Stimulated activated CD4-positive, alpha-beta T cell treated with anti-CD3 and anti-CD28 coated beads, Interleukin-15, amount 100 ng/mL, for 48 hours (primary cell): ENCODE results near the gene PI4KA.
"Not testable (repeated sequence)": the region's sequence is repeated elsewhere in the genome, so short reads cannot be mapped to it uniquely, and the experiment has no call there.

Experiments used
- DNase-seq, 2 donors: peaks; one replicate each; pipeline ENCODE4 v3.0.0-alpha.2; 2020; ENCODE audit warnings: low read depth in 2 of 2

Gene PI4KA

GRCh38 chr22:20695205-20695604 lies 163.4 kb downstream of the PI4KA start:
- DNase-seq = not testable (repeated sequence)

- not testable (repeated sequence) for DNase-seq
Measured at GRCh38 chr22:20694256-20694655, 164.4 kb downstream of the PI4KA start.

GRCh38 chr22:20692926-20693325 lies 165.7 kb downstream of the PI4KA start:
- not testable (repeated sequence) for DNase-seq

- DNase-seq = not testable (repeated sequence)
Measured at GRCh38 chr22:20690586-20691317, 167.9 kb downstream of the PI4KA start.

GRCh38 chr22:20687356-20688172 lies 171.0 kb downstream of the PI4KA start:
- DNase-seq = not testable (repeated sequence)

- not testable (repeated sequence) for DNase-seq
Measured at GRCh38 chr22:20685764-20686163, 172.8 kb downstream of the PI4KA start.

- DNase-seq = not testable (repeated sequence)
Measured at GRCh38 chr22:20678792-20679435, 179.7 kb downstream of the PI4KA start.

- DNase-seq = no peak
Measured at GRCh38 chr22:20677684-20678242, 180.8 kb downstream of the PI4KA start.

- not testable (repeated sequence) for DNase-seq
Measured at GRCh38 chr22:20675613-20676012, 183.0 kb downstream of the PI4KA start.

GRCh38 chr22:20674998-20675397 lies 183.6 kb downstream of the PI4KA start:
- DNase-seq = no peak

- no peak for DNase-seq
Measured at GRCh38 chr22:20673295-20674195, 185.1 kb downstream of the PI4KA start.

- no peak for DNase-seq
Measured at GRCh38 chr22:20672732-20673131, 185.9 kb downstream of the PI4KA start.

- no peak for DNase-seq
Measured at GRCh38 chr22:20672082-20672424, 186.6 kb downstream of the PI4KA start.

- DNase-seq = no peak
Measured at GRCh38 chr22:20671409-20672081, 187.1 kb downstream of the PI4KA start.

- DNase-seq = not testable (repeated sequence)
Measured at GRCh38 chr22:20670457-20671261, 188.0 kb downstream of the PI4KA start.

GRCh38 chr22:20669884-20670283 lies 188.7 kb downstream of the PI4KA start:
- not testable (repeated sequence) for DNase-seq

GRCh38 chr22:20669471-20669870 lies 189.1 kb downstream of the PI4KA start:
- not testable (repeated sequence) for DNase-seq

GRCh38 chr22:20668769-20669168 lies 189.8 kb downstream of the PI4KA start:
- DNase-seq = not testable (repeated sequence)

- not testable (repeated sequence) for DNase-seq
Measured at GRCh38 chr22:20668226-20668625, 190.4 kb downstream of the PI4KA start.

- DNase-seq = not testable (repeated sequence)
Measured at GRCh38 chr22:20667548-20667947, 191.1 kb downstream of the PI4KA start.
